ENCODE data around the gene CPNE4.

The CPNE4 gene

GRCh38 chr3:131586277-131586676, 448.5 kb downstream of the CPNE4 start:
- H3K9me3 ChIP-seq (ENCODE audit: control insufficient read depth, low read length), result no peaks in the 10 kb centered on the region
- no peak overlapping the region for H3K27ac ChIP-seq (ENCODE audit: low read depth, low read length, severe bottlenecking)
- H3K36me3 ChIP-seq (ENCODE audit: control insufficient read depth, insufficient read depth, low read length), result no peaks in the 10 kb centered on the region
- no peak overlapping the region for H3K4me3 ChIP-seq (ENCODE audit: extremely low read depth, insufficient read depth, low read length, poor library complexity, severe bottlenecking)
- H3K4me1 ChIP-seq (ENCODE audit: control insufficient read depth, insufficient read depth, low read length, poor library complexity, severe bottlenecking), result no peaks in the 10 kb centered on the region

GRCh38 chr3:131582438-131582837, 452.4 kb downstream of the CPNE4 start:
- no peaks in the 10 kb centered on the region for H3K36me3 ChIP-seq (ENCODE audit: control insufficient read depth, insufficient read depth, low read length)
- WGBS, 2 experiments (ENCODE audit: insufficient coverage in 2 of 2), result 100% methylated on average over 1 of the region's 1 CpG; no CpG with 5 or more reads in 1 of the 2 experiments
- H3K9me3 ChIP-seq (ENCODE audit: control insufficient read depth, low read length), result no peaks in the 10 kb centered on the region
- no peaks in the 10 kb centered on the region for H3K4me1 ChIP-seq (ENCODE audit: control insufficient read depth, insufficient read depth, low read length, poor library complexity, severe bottlenecking)
- H3K27ac ChIP-seq (ENCODE audit: low read depth, low read length, severe bottlenecking), result no peak overlapping the region
- H3K4me3 ChIP-seq (ENCODE audit: extremely low read depth, insufficient read depth, low read length, poor library complexity, severe bottlenecking), result no peak overlapping the region

- Histone ChIP-seq H3K36me3 (ENCODE audit: control insufficient read depth, insufficient read depth, low read length) (no peaks in the 10 kb centered on the region), H3K9me3 (ENCODE audit: control insufficient read depth, low read length) (no peaks in the 10 kb centered on the region), H3K27ac (ENCODE audit: low read depth, low read length, severe bottlenecking) (no peak overlapping the region), H3K4me1 (ENCODE audit: control insufficient read depth, insufficient read depth, low read length, poor library complexity, severe bottlenecking) (no peaks in the 10 kb centered on the region), H3K4me3 (ENCODE audit: extremely low read depth, insufficient read depth, low read length, poor library complexity, severe bottlenecking) (no peak overlapping the region)
- 62% methylated on average over 4 to 5 of the region's 5 CpGs for WGBS, 2 experiments (ENCODE audit: insufficient coverage in 2 of 2)
These were observed 466.4 kb downstream of the CPNE4 start for GRCh38 chr3:131568460-131568859.

GRCh38 chr3:131564812-131565211, 470.0 kb downstream of the CPNE4 start:
- H3K27ac ChIP-seq (ENCODE audit: low read depth, low read length, severe bottlenecking), result no peak overlapping the region
- no peak overlapping the region for H3K4me3 ChIP-seq (ENCODE audit: extremely low read depth, insufficient read depth, low read length, poor library complexity, severe bottlenecking)
- H3K9me3 ChIP-seq (ENCODE audit: control insufficient read depth, low read length), result no peaks in the 10 kb centered on the region
- H3K4me1 ChIP-seq (ENCODE audit: control insufficient read depth, insufficient read depth, low read length, poor library complexity, severe bottlenecking), result no peaks in the 10 kb centered on the region
- H3K36me3 ChIP-seq (ENCODE audit: control insufficient read depth, insufficient read depth, low read length), result no peaks in the 10 kb centered on the region
- no CpG with 5 or more reads among the region's 4 CpGs for WGBS, 2 experiments (ENCODE audit: insufficient coverage in 2 of 2)

- no CpG with 5 or more reads among the region's 2 CpGs for WGBS, 2 experiments (ENCODE audit: insufficient coverage in 2 of 2)
- H3K4me1 ChIP-seq (ENCODE audit: control insufficient read depth, insufficient read depth, low read length, poor library complexity, severe bottlenecking), result no peaks in the 10 kb centered on the region
- no peaks in the 10 kb centered on the region for H3K36me3 ChIP-seq (ENCODE audit: control insufficient read depth, insufficient read depth, low read length)
- peak overlapping the region; percentile 39 for H3K27ac ChIP-seq (ENCODE audit: low read depth, low read length, severe bottlenecking)
- no peaks in the 10 kb centered on the region for H3K9me3 ChIP-seq (ENCODE audit: control insufficient read depth, low read length)
- no peak overlapping the region for H3K4me3 ChIP-seq (ENCODE audit: extremely low read depth, insufficient read depth, low read length, poor library complexity, severe bottlenecking)
These were observed 473.3 kb downstream of the CPNE4 start for GRCh38 chr3:131561511-131561910.

GRCh38 chr3:131560795-131561194, 474.0 kb downstream of the CPNE4 start:
- no peak overlapping the region for H3K4me3 ChIP-seq (ENCODE audit: extremely low read depth, insufficient read depth, low read length, poor library complexity, severe bottlenecking)
- WGBS, 2 experiments (ENCODE audit: insufficient coverage in 2 of 2), result 90 to 100% methylated on average over 2 to 3 of the region's 3 CpGs
- H3K36me3 ChIP-seq (ENCODE audit: control insufficient read depth, insufficient read depth, low read length), result no peaks in the 10 kb centered on the region
- H3K9me3 ChIP-seq (ENCODE audit: control insufficient read depth, low read length), result no peaks in the 10 kb centered on the region
- no peaks in the 10 kb centered on the region for H3K4me1 ChIP-seq (ENCODE audit: control insufficient read depth, insufficient read depth, low read length, poor library complexity, severe bottlenecking)
- H3K27ac ChIP-seq (ENCODE audit: low read depth, low read length, severe bottlenecking), result no peak overlapping the region

GRCh38 chr3:131555456-131555855, 479.4 kb downstream of the CPNE4 start:
- no peaks in the 10 kb centered on the region for H3K36me3 ChIP-seq (ENCODE audit: control insufficient read depth, insufficient read depth, low read length)
- H3K27ac ChIP-seq (ENCODE audit: low read depth, low read length, severe bottlenecking), result no peak overlapping the region
- no peaks in the 10 kb centered on the region for H3K4me1 ChIP-seq (ENCODE audit: control insufficient read depth, insufficient read depth, low read length, poor library complexity, severe bottlenecking)
- H3K9me3 ChIP-seq (ENCODE audit: control insufficient read depth, low read length), result no peaks in the 10 kb centered on the region
- WGBS, 2 experiments (ENCODE audit: insufficient coverage in 2 of 2), result 73% methylated on average over 2 of the region's 2 CpGs; no CpG with 5 or more reads in 1 of the 2 experiments
- no peak overlapping the region for H3K4me3 ChIP-seq (ENCODE audit: extremely low read depth, insufficient read depth, low read length, poor library complexity, severe bottlenecking)

- H3K36me3 ChIP-seq (ENCODE audit: control insufficient read depth, insufficient read depth, low read length), result no peaks in the 10 kb centered on the region
- no peaks in the 10 kb centered on the region for H3K4me1 ChIP-seq (ENCODE audit: control insufficient read depth, insufficient read depth, low read length, poor library complexity, severe bottlenecking)
- WGBS, 2 experiments (ENCODE audit: insufficient coverage in 2 of 2), result 92 to 97% methylated on average over 2 to 3 of the region's 3 CpGs
- H3K9me3 ChIP-seq (ENCODE audit: control insufficient read depth, low read length), result no peaks in the 10 kb centered on the region
- no peak overlapping the region for H3K4me3 ChIP-seq (ENCODE audit: extremely low read depth, insufficient read depth, low read length, poor library complexity, severe bottlenecking)
- H3K27ac ChIP-seq (ENCODE audit: low read depth, low read length, severe bottlenecking), result no peak overlapping the region
These were observed 481.1 kb downstream of the CPNE4 start for GRCh38 chr3:131553495-131554247.

GRCh38 chr3:131551761-131552160, 483.1 kb downstream of the CPNE4 start:
- 100% methylated on average over 2 of the region's 4 CpGs; no CpG with 5 or more reads in 1 of the 2 experiments for WGBS, 2 experiments (ENCODE audit: insufficient coverage in 2 of 2)
- Histone ChIP-seq H3K4me3 (ENCODE audit: extremely low read depth, insufficient read depth, low read length, poor library complexity, severe bottlenecking) (no peak overlapping the region), H3K4me1 (ENCODE audit: control insufficient read depth, insufficient read depth, low read length, poor library complexity, severe bottlenecking) (no peaks in the 10 kb centered on the region), H3K9me3 (ENCODE audit: control insufficient read depth, low read length) (no peaks in the 10 kb centered on the region), H3K36me3 (ENCODE audit: control insufficient read depth, insufficient read depth, low read length) (no peaks in the 10 kb centered on the region), H3K27ac (ENCODE audit: low read depth, low read length, severe bottlenecking) (no peak overlapping the region)

GRCh38 chr3:131550562-131551465, 484.0 kb downstream of the CPNE4 start:
- H3K9me3 ChIP-seq (ENCODE audit: control insufficient read depth, low read length), result no peaks in the 10 kb centered on the region
- no peaks in the 10 kb centered on the region for H3K4me1 ChIP-seq (ENCODE audit: control insufficient read depth, insufficient read depth, low read length, poor library complexity, severe bottlenecking)
- H3K36me3 ChIP-seq (ENCODE audit: control insufficient read depth, insufficient read depth, low read length), result no peaks in the 10 kb centered on the region
- H3K4me3 ChIP-seq (ENCODE audit: extremely low read depth, insufficient read depth, low read length, poor library complexity, severe bottlenecking), result no peak overlapping the region
- no peak overlapping the region for H3K27ac ChIP-seq (ENCODE audit: low read depth, low read length, severe bottlenecking)
- WGBS, 2 experiments (ENCODE audit: insufficient coverage in 2 of 2), result 81 to 88% methylated on average over 1 to 4 of the region's 4 CpGs

- no peaks in the 10 kb centered on the region for H3K4me1 ChIP-seq (ENCODE audit: control insufficient read depth, insufficient read depth, low read length, poor library complexity, severe bottlenecking)
- no peak overlapping the region for H3K27ac ChIP-seq (ENCODE audit: low read depth, low read length, severe bottlenecking)
- H3K4me3 ChIP-seq (ENCODE audit: extremely low read depth, insufficient read depth, low read length, poor library complexity, severe bottlenecking), result no peak overlapping the region
- no peaks in the 10 kb centered on the region for H3K9me3 ChIP-seq (ENCODE audit: control insufficient read depth, low read length)
- WGBS, 2 experiments (ENCODE audit: insufficient coverage in 2 of 2), result 100% methylated on average over 1 of the region's 1 CpG; no CpG with 5 or more reads in 1 of the 2 experiments
- no peaks in the 10 kb centered on the region for H3K36me3 ChIP-seq (ENCODE audit: control insufficient read depth, insufficient read depth, low read length)
These were observed 485.5 kb downstream of the CPNE4 start for GRCh38 chr3:131549340-131549739.
